ENCODE results near the gene AGBL2. TPM values are rescaled to one million over a fixed set of nuclear protein-coding genes. Genes with fewer than 3 reads are reported as not detected.
A peak's percentile ranks its signal among the peaks of the same experiment; 100 is the strongest.
"Not testable (repeated sequence)": the region's sequence is repeated elsewhere in the genome, so short reads cannot be mapped to it uniquely, and the experiment has no call there.

Gene AGBL2
- total RNA-seq, 4 donors from 2014 or later = 3.3 to 13.5 (median 8.0) TPM

GRCh38 chr11:47716692-47717091 lies 1.5 kb upstream of the AGBL2 start:
- Histone ChIP-seq H3K9me3 (no peaks in the 10 kb centered on the region), H3K36me3 (peaks cover 0 to 40% (median 15%) of the 10 kb centered on the region in 4 donors), H3K4me1 (peaks cover 0 to 8% (median 5%) of the 10 kb centered on the region in 4 donors), H3K4me3 (no peak overlapping the region), H3K27ac (no peak overlapping the region), H3K27me3 (no peaks in the 10 kb centered on the region)
- 47 to 48% methylated on average over 5 of the region's 5 CpGs for WGBS, 2 donors (ENCODE audit: low coverage in 1 of 2)
- TF ChIP-seq POLR2AphosphoS5 (IDR thresholded peaks at IDR 0.05) = no peak
- TF ChIP-seq POLR2A (IDR thresholded peaks at IDR 0.05) = no peak
- TF ChIP-seq EP300 (IDR thresholded peaks at IDR 0.05; ENCODE audit: low read depth) = no peak
- TF ChIP-seq CTCF (IDR thresholded peaks at IDR 0.05) = no peak
- DNase-seq = no peak
- in situ Hi-C loops (cut with MboI; ENCODE audit: low pct_ligation_motif_present in 1 of 4, low pct_unique_long_range_greater_than_20kb in 1 of 4, low sequenced_read_pairs in 3 of 4) (loop anchor here in 1 of 4 donors (10.0 kb wide), 1 partner anchor 72 kb away; the partner anchor contains the start of gene MTCH2), intact Hi-C loops (cut with DNase I; ENCODE audit: low total_unique reads) (loop anchor here (5.0 kb wide), 1 partner anchor 139 kb away; the partner anchor contains the start of genes KBTBD4 and NDUFS3)

- in situ Hi-C loops (cut with MboI; ENCODE audit: low pct_ligation_motif_present in 1 of 4, low pct_unique_long_range_greater_than_20kb in 1 of 4, low sequenced_read_pairs in 3 of 4) (loop anchor here in 1 of 4 donors (10.0 kb wide), 1 partner anchor 70 kb away; the partner anchor contains the start of gene MTCH2), intact Hi-C loops (cut with DNase I; ENCODE audit: low total_unique reads) (loop anchor here (5.0 kb wide), 1 partner anchor 137 kb away; the partner anchor contains the start of genes KBTBD4 and NDUFS3)
- H3K36me3 ChIP-seq = peaks cover 0 to 22% (median 6%) of the 10 kb centered on the region in 4 donors
- WGBS, 2 donors (ENCODE audit: low coverage in 1 of 2) = 21 to 24% methylated on average over 8 to 19 of the region's 19 CpGs
- H3K27me3 ChIP-seq = no peaks in the 10 kb centered on the region
- peak; percentile 18 for DNase-seq
- H3K27ac ChIP-seq = peak overlapping the region; percentile 82 to 92 (median 85)
- TF ChIP-seq POLR2A (IDR thresholded peaks at IDR 0.05) = no peak
- no peak for TF ChIP-seq POLR2AphosphoS5 (IDR thresholded peaks at IDR 0.05)
- no peak for TF ChIP-seq EP300 (IDR thresholded peaks at IDR 0.05; ENCODE audit: low read depth)
- TF ChIP-seq CTCF (IDR thresholded peaks at IDR 0.05) = no peak
- H3K4me3 ChIP-seq = peak overlapping the region; percentile 64 to 91 (median 78)
- H3K9me3 ChIP-seq = no peaks in the 10 kb centered on the region
- peaks cover 0 to 8% (median 5%) of the 10 kb centered on the region in 4 donors for H3K4me1 ChIP-seq
Measured at GRCh38 chr11:47714554-47715081, 551 bp downstream of the AGBL2 start.

GRCh38 chr11:47711816-47712215 lies 3.4 kb downstream of the AGBL2 start:
- intact Hi-C loops (cut with DNase I; ENCODE audit: low total_unique reads) (no loop called here), in situ Hi-C loops (cut with MboI; ENCODE audit: low pct_ligation_motif_present in 1 of 4, low pct_unique_long_range_greater_than_20kb in 1 of 4, low sequenced_read_pairs in 3 of 4) (loop anchor here in 1 of 4 donors (10.0 kb wide), 1 partner anchor 67 kb away; the partner anchor contains the start of gene MTCH2)
- DNase-seq = no peak
- Histone ChIP-seq H3K27me3 (no peaks in the 10 kb centered on the region), H3K36me3 (no peaks in the 10 kb centered on the region), H3K9me3 (no peaks in the 10 kb centered on the region), H3K4me3 (no peak overlapping the region), H3K27ac (no peak overlapping the region), H3K4me1 (peaks cover 0 to 8% (median 5%) of the 10 kb centered on the region in 4 donors)
- 93% methylated on average over 3 to 5 of the region's 5 CpGs for WGBS, 2 donors (ENCODE audit: low coverage in 1 of 2)
- TF ChIP-seq CTCF (IDR thresholded peaks at IDR 0.05) (no peak), POLR2AphosphoS5 (IDR thresholded peaks at IDR 0.05) (no peak), POLR2A (IDR thresholded peaks at IDR 0.05) (no peak), EP300 (IDR thresholded peaks at IDR 0.05; ENCODE audit: low read depth) (no peak)

- no peak overlapping the region for H3K4me3 ChIP-seq
- intact Hi-C loops (cut with DNase I; ENCODE audit: low total_unique reads) (no loop called here), in situ Hi-C loops (cut with MboI; ENCODE audit: low pct_ligation_motif_present in 1 of 4, low pct_unique_long_range_greater_than_20kb in 1 of 4, low sequenced_read_pairs in 3 of 4) (loop anchor here in 1 of 4 donors (10.0 kb wide), 1 partner anchor 66 kb away; the partner anchor contains the start of gene MTCH2)
- no peaks in the 10 kb centered on the region for H3K9me3 ChIP-seq
- 74 to 83% methylated on average over 2 to 5 of the region's 5 CpGs for WGBS, 2 donors (ENCODE audit: low coverage in 1 of 2)
- peaks cover 0 to 8% (median 5%) of the 10 kb centered on the region in 4 donors for H3K4me1 ChIP-seq
- no peaks in the 10 kb centered on the region for H3K27me3 ChIP-seq
- H3K36me3 ChIP-seq = no peaks in the 10 kb centered on the region
- TF ChIP-seq POLR2A (IDR thresholded peaks at IDR 0.05) = no peak
- no peak overlapping the region for H3K27ac ChIP-seq
- DNase-seq = no peak
Measured at GRCh38 chr11:47711225-47711624, 3.9 kb downstream of the AGBL2 start.

- in situ Hi-C loops (cut with MboI; ENCODE audit: low pct_ligation_motif_present in 1 of 4, low pct_unique_long_range_greater_than_20kb in 1 of 4, low sequenced_read_pairs in 3 of 4); H3K4me3 ChIP-seq; H3K27ac ChIP-seq; H3K27me3 ChIP-seq; H3K4me1 ChIP-seq; H3K36me3 ChIP-seq; H3K9me3 ChIP-seq; DNase-seq; intact Hi-C loops (cut with DNase I; ENCODE audit: low total_unique reads): not testable (repeated sequence)
- 85 to 94% methylated on average over 5 of the region's 5 CpGs for WGBS, 2 donors (ENCODE audit: low coverage in 1 of 2)
Measured at GRCh38 chr11:47707275-47707786, 7.8 kb downstream of the AGBL2 start.
